Body of pancreas (tissue), 4 donors: Measurements from ENCODE around the gene WARS2.

Source experiments
- CTCF ChIP-seq, 7 experiments: fragments of 450-650 bp in 4 of 7; fragments of 200-600 bp in 3 of 7; sonication (generic) in 3 of 7; IDR thresholded peaks; one replicate each; pipeline ENCODE4 v1.5.1; 2016 to 2019; ENCODE audit warnings: antibody characterized with exemption in 7 of 7
- POLR2A ChIP-seq, 3 donors: fragments of 450-650 bp; IDR thresholded peaks; one replicate each; pipeline ENCODE4 v1.6.1; 2016; ENCODE audit warnings: antibody characterized with exemption in 3 of 3, mild to moderate bottlenecking in 2 of 3

DNA sequence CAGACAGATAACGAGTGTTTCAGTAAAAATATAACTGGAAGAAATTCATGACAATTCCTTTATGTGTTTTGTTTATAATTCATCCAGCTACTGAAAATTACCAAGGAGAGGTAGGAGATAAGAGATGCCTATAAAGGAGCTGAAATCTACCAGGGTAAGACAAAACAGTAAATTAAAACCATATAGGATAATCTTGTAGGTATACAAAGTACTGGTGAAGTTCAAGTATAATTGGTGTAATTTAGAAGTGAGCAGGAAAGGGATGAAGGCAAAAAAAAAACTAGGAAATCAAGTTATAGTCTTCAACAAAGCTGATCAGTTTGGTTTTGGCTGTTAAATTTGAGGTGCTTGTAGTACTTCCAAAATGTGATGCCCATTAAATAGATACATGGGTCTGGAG lies 1.2 kb upstream of the WARS2 start:
- no peak for TF ChIP-seq CTCF (IDR thresholded peaks at IDR 0.05)
- TF ChIP-seq POLR2A (IDR thresholded peaks at IDR 0.05), result no peak
